ENCODE data around the gene ANKH.

GRCh38 chr5:14673443-14673842, 198.1 kb downstream of the ANKH start:
- no peak for TF ChIP-seq MIER3 (CRISPR knock-in tag; IDR thresholded peaks at IDR 0.05; ENCODE audit: borderline replicate concordance)
- TF ChIP-seq REST (IDR thresholded peaks at IDR 0.05; ENCODE audit: borderline replicate concordance in 1 of 2, low read depth in 1 of 2, low read length in 2 of 2): no peak
- no peak for TF ChIP-seq PHB2 (IDR thresholded peaks at IDR 0.05; ENCODE audit: partially characterized antibody)
- TF ChIP-seq ZNF652 (CRISPR knock-in tag; IDR thresholded peaks at IDR 0.05; ENCODE audit: borderline replicate concordance, low read depth): no peak
- no peak for TF ChIP-seq CTCF (CRISPR knock-in tag; IDR thresholded peaks at IDR 0.05)
